IMR-90 (cell line): Measurements from ENCODE around the gene SLC16A7. TPM values are rescaled to one million over a fixed set of nuclear protein-coding genes. Genes with fewer than 3 reads are reported as not detected.
A peak's percentile ranks its signal among the peaks of the same experiment; 100 is the strongest.

Experiments used
- ATAC-seq: fragments of 200-7000 bp; cut with Tn5 transposase; 2 replicates; pipeline ENCODE4 v1.9.1; 2020; ENCODE audit warnings: low read depth, mild to moderate bottlenecking, moderate library complexity
- BruUV-seq: library from RNA; stranded (reverse); fragments of 400-500 nt; replicated peaks from 2 replicates; lab custom pipeline; 2021; lab: Mats Ljungman, UMichigan
- CTCF ChIA-PET: fragments of 300-600 bp; formaldehyde crosslinking; extraction: SDS; loops from one replicate; lab custom pipeline; 2021; ENCODE audit warnings: antibody characterized with exemption; lab: Yijun Ruan, JAX
- POLR2A ChIA-PET: fragments of 300-600 bp; sonication (Branson Sonifier 250); formaldehyde crosslinking; loops from one replicate; lab custom pipeline; 2022; ENCODE audit warnings: antibody characterized with exemption; ENCODE audit not compliant: unreplicated experiment; lab: Charles Lee
- DNase-seq: peaks from one replicate; pipeline ENCODE4 v3.0.0; 2013
- H2AFZ ChIP-seq: replicated peaks from 2 replicates; pipeline ENCODE3; 2013; ENCODE audit warnings: low read length, mild to moderate bottlenecking; ENCODE audit not compliant: poor library complexity
- H2AK5ac ChIP-seq: 2 replicates; pipeline ENCODE4 v1.6.1; 2013; ENCODE audit warnings: low read depth, low read length, inconsistent platforms
- H2AK9ac ChIP-seq: replicated peaks from 2 replicates; pipeline ENCODE3; 2013; ENCODE audit warnings: mild to moderate bottlenecking, low read depth, low read length, moderate library complexity; ENCODE audit not compliant: poor library complexity
- H2BK120ac ChIP-seq: 2 replicates; pipeline ENCODE4 v1.6.1; 2013; ENCODE audit warnings: low read depth, low read length, inconsistent platforms
- H2BK15ac ChIP-seq: 3 replicates; pipeline ENCODE4 v1.6.1; 2013; ENCODE audit warnings: low read depth, low read length, inconsistent platforms
- H2BK20ac ChIP-seq: 2 replicates; pipeline ENCODE4 v1.6.1; 2013; ENCODE audit warnings: low read depth, mild to moderate bottlenecking, inconsistent platforms, low read length, moderate library complexity
- H2BK5ac ChIP-seq: 2 replicates; pipeline ENCODE4 v1.6.1; 2013; ENCODE audit warnings: mild to moderate bottlenecking, low read depth, low read length, inconsistent platforms; ENCODE audit not compliant: poor library complexity, severe bottlenecking
- H3K14ac ChIP-seq: replicated peaks from 2 replicates; pipeline ENCODE4 v1.6.1; 2013; ENCODE audit warnings: low read depth, low read length, inconsistent platforms
- H3K18ac ChIP-seq: 2 replicates; pipeline ENCODE4 v1.6.1; 2013; ENCODE audit warnings: low read depth, low read length, control low read depth
- H3K23ac ChIP-seq: 2 replicates; pipeline ENCODE4 v1.6.1; 2013; ENCODE audit warnings: low read depth, low read length, inconsistent platforms
- H3K27ac ChIP-seq: 2 replicates; pipeline ENCODE4 v1.5.1; 2013; ENCODE audit warnings: mild to moderate bottlenecking, control low read depth, low read length; ENCODE audit not compliant: insufficient read depth
- H3K27me3 ChIP-seq: 2 replicates; pipeline ENCODE4 v1.6.1; 2013; ENCODE audit warnings: low read length; ENCODE audit not compliant: control insufficient read depth, insufficient read depth
- H3K36me3 ChIP-seq: 2 replicates; pipeline ENCODE4 v1.6.1; 2013; ENCODE audit warnings: low read length, mixed read lengths; ENCODE audit not compliant: control insufficient read depth, insufficient read depth
- H3K4ac ChIP-seq: 2 replicates; pipeline ENCODE4 v1.6.1; 2013; ENCODE audit warnings: low read depth, low read length, inconsistent platforms
- H3K4me1 ChIP-seq: 2 replicates; pipeline ENCODE4 v1.6.1; 2013; ENCODE audit warnings: low read length, mixed read lengths; ENCODE audit not compliant: control insufficient read depth, insufficient read depth
- H3K4me2 ChIP-seq: 2 replicates; pipeline ENCODE4 v1.6.1; 2013; ENCODE audit warnings: low read depth, mild to moderate bottlenecking, control low read depth, low read length, moderate library complexity
- H3K4me3 ChIP-seq: 2 replicates; pipeline ENCODE4 v1.5.1; 2013; ENCODE audit warnings: low read depth, mild to moderate bottlenecking, control low read depth, low read length, moderate library complexity; ENCODE audit not compliant: insufficient read depth
- H3K56ac ChIP-seq: 2 replicates; pipeline ENCODE4 v1.6.1; 2013; ENCODE audit warnings: low read length, inconsistent platforms; ENCODE audit not compliant: insufficient read depth; ENCODE audit errors: extremely low read depth
- H3K79me1 ChIP-seq, 2 experiments: 2 replicates each; pipeline ENCODE4 v1.6.1; 2013; ENCODE audit warnings: low read length in 2 of 2, inconsistent platforms in 1 of 2, low read depth in 1 of 2
- H3K9ac ChIP-seq: 2 replicates; pipeline ENCODE4 v1.6.1; 2013; ENCODE audit warnings: low read depth, low read length, control low read depth
- H3K9me1 ChIP-seq: 2 replicates; pipeline ENCODE4 v1.6.1; 2013; ENCODE audit warnings: low read length, inconsistent platforms; ENCODE audit not compliant: insufficient read depth
- H3K9me3 ChIP-seq: 2 replicates; pipeline ENCODE4 v1.6.1; 2013; ENCODE audit warnings: low read length; ENCODE audit not compliant: control insufficient read depth, insufficient read depth
- H4K20me1 ChIP-seq: 2 replicates; pipeline ENCODE4 v1.6.1; 2013; ENCODE audit warnings: low read length, inconsistent platforms; ENCODE audit not compliant: insufficient read depth
- H4K5ac ChIP-seq: 2 replicates; pipeline ENCODE4 v1.6.1; 2013; ENCODE audit warnings: mild to moderate bottlenecking, low read depth, low read length, control low read depth
- H4K8ac ChIP-seq, 2 experiments: 2 replicates each; pipeline ENCODE4 v1.6.1; 2013; ENCODE audit warnings: low read depth in 2 of 2, low read length in 2 of 2, control low read depth in 1 of 2, inconsistent platforms in 1 of 2
- H4K91ac ChIP-seq: 2 replicates; pipeline ENCODE4 v1.6.1; 2013; ENCODE audit warnings: low read depth, low read length, inconsistent platforms; ENCODE audit not compliant: insufficient read depth
- BHLHE40 ChIP-seq: fragments of 150-350 bp; IDR thresholded peaks from 2 replicates; pipeline ENCODE4 v1.6.1; 2016; ENCODE audit warnings: mild to moderate bottlenecking, low read depth, low read length
- CEBPB ChIP-seq: IDR thresholded peaks from 2 replicates; pipeline ENCODE4 v1.6.1; 2012; ENCODE audit warnings: low read depth, low read length, improper control_type of control experiment
- CTCF ChIP-seq: conservative IDR thresholded peaks from 2 replicates; pipeline ENCODE4 v1.5.1; 2012; ENCODE audit warnings: mild to moderate bottlenecking, low read depth, low read length, improper control_type of control experiment
- ELK1 ChIP-seq: fragments of 150-350 bp; IDR thresholded peaks from 2 replicates; pipeline ENCODE4 v1.6.1; 2016; ENCODE audit warnings: low read depth, mild to moderate bottlenecking, low read length, moderate library complexity, borderline replicate concordance
- MAZ ChIP-seq: IDR thresholded peaks from 2 replicates; pipeline ENCODE4 v1.6.1; 2012; ENCODE audit warnings: low read depth, mild to moderate bottlenecking, low read length, improper control_type of control experiment, moderate library complexity, borderline replicate concordance
- RAD21 ChIP-seq: IDR thresholded peaks from 2 replicates; pipeline ENCODE4 v1.6.1; 2012; ENCODE audit warnings: low read length, improper control_type of control experiment
- RCOR1 ChIP-seq: IDR thresholded peaks from 2 replicates; pipeline ENCODE4 v1.6.1; 2012; ENCODE audit warnings: mild to moderate bottlenecking, low read length, improper control_type of control experiment; ENCODE audit not compliant: insufficient replicate concordance
- RFX5 ChIP-seq: IDR thresholded peaks from 2 replicates; pipeline ENCODE4 v1.8.0; 2012; ENCODE audit warnings: low read depth, mild to moderate bottlenecking, low read length, moderate library complexity
- SMC3 ChIP-seq: fragments of 150-350 bp; IDR thresholded peaks from 2 replicates; pipeline ENCODE4 v1.6.1; 2016; ENCODE audit warnings: low read depth, mild to moderate bottlenecking, antibody characterized with exemption, low read length, moderate library complexity
- WGBS, 2 experiments: methylation state at CpG; one replicate each; pipeline versions ENCODE4 v1.1.5 to v1.1.7; 2013; ENCODE audit warnings: missing lambda C conversion rate in 2 of 2; ENCODE audit not compliant: insufficient read length in 1 of 2; ENCODE audit errors: extremely low coverage in 2 of 2; 5-methylcytosine and 5-hydroxymethylcytosine counted together
- dilution Hi-C: fragments of 300-500 bp; cut with HindIII; formaldehyde crosslinking; loops from one replicate; pipeline ENCODE4 v1.14.3; 2018; ENCODE audit warnings: low sequenced_read_pairs; ENCODE audit not compliant: unreplicated experiment
- in situ Hi-C: fragments of 300-500 bp; cut with MboI; formaldehyde crosslinking; loops from 3 replicates; pipeline ENCODE4 v1.14.3; 2019; ENCODE audit warnings: low sequenced_read_pairs, inconsistent platforms, mixed read lengths
- intact Hi-C: fragments of 100-400 bp; cut with micrococcal nuclease; formaldehyde crosslinking; loops from 2 replicates; pipeline ENCODE4 v1.10.0; 2022
- polyA plus RNA-seq, 3 experiments: library from polyadenylated mRNA; depleted of rRNA; stranded (reverse); fragments of >200 nt; gene quantifications; 2 replicates each; pipeline ENCODE4 v1.2.3, GENCODE V29; 2012; ENCODE audit warnings: low replicate concordance in 1 of 3
- total RNA-seq: library from RNA; depleted of rRNA; stranded (reverse); fragments of >200 nt; gene quantifications from 2 replicates; pipeline ENCODE4 v1.2.3, GENCODE V29; 2012

Gene SLC16A7
- total and polyA plus RNA-seq, 2 of the 4 experiments (the other 2 are of a cell fraction) = 2.6 to 21.5 TPM

- Histone ChIP-seq H3K18ac (no peak overlapping the region), H2AK5ac (no peak overlapping the region), H3K56ac (no peak overlapping the region), H2AFZ (no peak overlapping the region), H3K9me1 (no peaks in the 10 kb centered on the region), H2BK20ac (no peak overlapping the region), H3K9me3 (no peaks in the 10 kb centered on the region), H3K14ac (no peak overlapping the region), H4K8ac (no peak overlapping the region), H2AK9ac (no peak overlapping the region), H2BK15ac (no peak overlapping the region), H3K4ac (no peak overlapping the region), H3K4me2 (no peak overlapping the region), H3K79me1 (no peaks in the 10 kb centered on the region), H2BK5ac (no peak overlapping the region), H2BK120ac (no peak overlapping the region), H4K20me1 (no peaks in the 10 kb centered on the region), H4K5ac (no peak overlapping the region), H3K9ac (no peak overlapping the region), H3K4me3 (no peak overlapping the region), H3K36me3 (no peaks in the 10 kb centered on the region), H3K4me1 (no peaks in the 10 kb centered on the region), H4K91ac (no peak overlapping the region), H3K23ac (no peak overlapping the region), H3K27me3 (no peaks in the 10 kb centered on the region), H3K27ac (no peak overlapping the region)
- dilution Hi-C loops = no loop called here
- TF ChIP-seq CEBPB = no peak
- no peak for TF ChIP-seq BHLHE40
- no peak for TF ChIP-seq SMC3
- no peak for TF ChIP-seq MAZ
- TF ChIP-seq ELK1 = no peak
- TF ChIP-seq CTCF = no peak
- no peak for TF ChIP-seq RAD21
- no peak for TF ChIP-seq RCOR1
- TF ChIP-seq RFX5 = no peak
- intact Hi-C loops = no loop called here
- ChIA-PET CTCF (no interaction called here), POLR2A (no interaction called here)
- BruUV-seq = no TSS peak
- ATAC-seq (peak; percentile 84), DNase-seq (peak; percentile 71)
- WGBS, 2 experiments = no CpG with 5 or more reads among the region's 1 CpG
- in situ Hi-C loops = no loop called here
These were observed 147.0 kb downstream of the SLC16A7 start for GRCh38 chr12:59742841-59743240.
